K562 (cell line): ENCODE measurements around the gene GPR15. TPM values are rescaled to one million over a fixed set of nuclear protein-coding genes. Genes with fewer than 3 reads are reported as not detected.
A peak's percentile ranks its signal among the peaks of the same experiment; 100 is the strongest.

Experiments
- ARID2 ChIP-seq: fragments of 450-650 bp; IDR thresholded peaks from 2 replicates; pipeline ENCODE4 v1.6.1; 2017; ENCODE audit warnings: antibody characterized with exemption, mild to moderate bottlenecking
- FOXP4 ChIP-seq: sonication (generic); formaldehyde crosslinking; IDR thresholded peaks from 2 replicates; pipeline ENCODE4 v1.8.0; 2022; ENCODE audit warnings: mild to moderate bottlenecking, missing genetic modification reagents, borderline replicate concordance
- KLF10 ChIP-seq: fragments of 250-450 bp; sonication (Bioruptor Pico); IDR thresholded peaks from 2 replicates; pipeline ENCODE4 v1.6.1; 2021; ENCODE audit warnings: matching md5 sums
- MCM5 ChIP-seq: fragments of 450-650 bp; IDR thresholded peaks from 2 replicates; pipeline ENCODE4 v1.6.1; 2016; ENCODE audit warnings: low read depth
- MXI1 ChIP-seq: IDR thresholded peaks from 2 replicates; pipeline ENCODE4 v1.6.1; 2011; ENCODE audit warnings: low read depth, mild to moderate bottlenecking, improper control_type of control experiment, low read length
- polyA plus RNA-seq, 8 experiments: library from polyadenylated mRNA; depleted of rRNA in 4 of 8; stranded (reverse) in 5 of 8; unstranded in 3 of 8; fragments of >200 nt; fragmentation: Nextera tagmentation in 2 of 8; fragmentation: Illumina TruSeq in 1 of 8; extraction: Ambion mirVana in 2 of 8; extraction: Trizol in 1 of 8; gene quantifications; 2 replicates each; pipeline versions ENCODE4 v1.2.1 to v1.2.3, GENCODE V29; 2011 to 2014; ENCODE audit warnings: inconsistent platforms in 1 of 8, missing spikeins in 1 of 8
- total RNA-seq, 7 experiments: library from RNA; depleted of rRNA in 6 of 7; stranded (reverse); fragments of >200 nt in 6 of 7; fragmentation: Illumina TruSeq in 2 of 7; extraction: Trizol in 2 of 7; gene quantifications; 2 replicates each; pipeline versions ENCODE4 v1.2.1 to v1.2.3, GENCODE V29; 2011 to 2021; ENCODE audit warnings: low replicate concordance in 1 of 7
- TF ChIP-seq, protein P1 (sequence below): sonication (generic); formaldehyde crosslinking; IDR thresholded peaks from 2 replicates; pipeline ENCODE4 v1.8.0; 2022; ENCODE audit warnings: mild to moderate bottlenecking, missing genetic modification reagents
- TF ChIP-seq, protein P2 (sequence below): fragments of 250-450 bp; sonication (Bioruptor Pico); IDR thresholded peaks from 2 replicates; pipeline ENCODE4 v1.5.0; 2020; ENCODE audit warnings: mild to moderate bottlenecking, borderline replicate concordance
- TF ChIP-seq, protein P3 (sequence below): IDR thresholded peaks from 2 replicates; pipeline ENCODE4 v1.6.1; 2011; ENCODE audit not compliant: insufficient read length; ENCODE audit errors: extremely low read depth
- TF ChIP-seq, protein P4 (sequence below), 2 experiments: fragments of 150-350 bp in 1 of 2; IDR thresholded peaks; 2 replicates each; pipeline ENCODE4 v1.6.1; 2012 to 2016; ENCODE audit warnings: low read depth in 2 of 2, low read length in 2 of 2, mild to moderate bottlenecking in 1 of 2, moderate library complexity in 1 of 2
- TF ChIP-seq, protein P5 (sequence below): fragments of 200-400 bp; formaldehyde crosslinking; IDR thresholded peaks from 2 replicates; pipeline ENCODE4 v1.6.1; 2017; ENCODE audit warnings: mild to moderate bottlenecking, low read depth, low read length, moderate library complexity

GPR15 gene
- total and polyA plus RNA-seq, 9 of the 15 experiments (the other 6 are each of a cell fraction or from before 2014, with no cell fraction given): 0.13 TPM; not detected in 8

DNA sequence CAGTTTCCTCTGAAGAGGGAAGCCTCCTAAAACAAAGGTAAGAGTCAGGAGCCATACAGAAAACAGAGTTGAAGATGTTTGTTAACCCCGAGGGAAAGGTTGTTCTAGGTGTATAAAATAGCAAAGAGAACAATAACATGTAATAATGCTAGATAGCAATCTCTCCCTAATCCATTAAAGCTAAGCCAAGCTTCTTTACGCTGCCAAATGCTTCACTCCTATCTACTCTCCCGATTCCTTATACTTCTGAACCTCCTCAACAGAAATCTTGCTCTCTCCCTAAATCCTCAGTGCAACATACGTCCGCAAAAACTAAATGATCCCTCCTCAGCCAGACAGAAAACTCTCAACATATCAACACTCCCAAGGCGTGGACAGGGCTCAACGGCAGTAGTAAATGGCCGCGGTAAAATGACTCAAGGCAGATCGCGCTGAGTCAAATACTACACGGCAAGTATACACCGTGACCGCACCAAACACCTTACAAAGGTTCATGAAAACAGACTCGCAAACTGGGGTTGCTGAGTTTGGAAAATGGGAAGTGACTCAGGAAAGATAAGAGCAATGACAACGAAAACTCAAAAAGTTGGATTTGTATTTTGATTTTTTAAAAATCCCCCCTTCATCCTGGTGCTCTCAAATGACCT, 9.8 kb upstream of the GPR15 start (continued):
- no peak for TF ChIP-seq ARID2
- TF ChIP-seq, protein P1, sequence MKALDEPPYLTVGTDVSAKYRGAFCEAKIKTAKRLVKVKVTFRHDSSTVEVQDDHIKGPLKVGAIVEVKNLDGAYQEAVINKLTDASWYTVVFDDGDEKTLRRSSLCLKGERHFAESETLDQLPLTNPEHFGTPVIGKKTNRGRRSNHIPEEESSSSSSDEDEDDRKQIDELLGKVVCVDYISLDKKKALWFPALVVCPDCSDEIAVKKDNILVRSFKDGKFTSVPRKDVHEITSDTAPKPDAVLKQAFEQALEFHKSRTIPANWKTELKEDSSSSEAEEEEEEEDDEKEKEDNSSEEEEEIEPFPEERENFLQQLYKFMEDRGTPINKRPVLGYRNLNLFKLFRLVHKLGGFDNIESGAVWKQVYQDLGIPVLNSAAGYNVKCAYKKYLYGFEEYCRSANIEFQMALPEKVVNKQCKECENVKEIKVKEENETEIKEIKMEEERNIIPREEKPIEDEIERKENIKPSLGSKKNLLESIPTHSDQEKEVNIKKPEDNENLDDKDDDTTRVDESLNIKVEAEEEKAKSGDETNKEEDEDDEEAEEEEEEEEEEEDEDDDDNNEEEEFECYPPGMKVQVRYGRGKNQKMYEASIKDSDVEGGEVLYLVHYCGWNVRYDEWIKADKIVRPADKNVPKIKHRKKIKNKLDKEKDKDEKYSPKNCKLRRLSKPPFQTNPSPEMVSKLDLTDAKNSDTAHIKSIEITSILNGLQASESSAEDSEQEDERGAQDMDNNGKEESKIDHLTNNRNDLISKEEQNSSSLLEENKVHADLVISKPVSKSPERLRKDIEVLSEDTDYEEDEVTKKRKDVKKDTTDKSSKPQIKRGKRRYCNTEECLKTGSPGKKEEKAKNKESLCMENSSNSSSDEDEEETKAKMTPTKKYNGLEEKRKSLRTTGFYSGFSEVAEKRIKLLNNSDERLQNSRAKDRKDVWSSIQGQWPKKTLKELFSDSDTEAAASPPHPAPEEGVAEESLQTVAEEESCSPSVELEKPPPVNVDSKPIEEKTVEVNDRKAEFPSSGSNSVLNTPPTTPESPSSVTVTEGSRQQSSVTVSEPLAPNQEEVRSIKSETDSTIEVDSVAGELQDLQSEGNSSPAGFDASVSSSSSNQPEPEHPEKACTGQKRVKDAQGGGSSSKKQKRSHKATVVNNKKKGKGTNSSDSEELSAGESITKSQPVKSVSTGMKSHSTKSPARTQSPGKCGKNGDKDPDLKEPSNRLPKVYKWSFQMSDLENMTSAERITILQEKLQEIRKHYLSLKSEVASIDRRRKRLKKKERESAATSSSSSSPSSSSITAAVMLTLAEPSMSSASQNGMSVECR: peak; percentile 70; the same call in 1 of the 2 replicates
- TF ChIP-seq, protein P2, sequence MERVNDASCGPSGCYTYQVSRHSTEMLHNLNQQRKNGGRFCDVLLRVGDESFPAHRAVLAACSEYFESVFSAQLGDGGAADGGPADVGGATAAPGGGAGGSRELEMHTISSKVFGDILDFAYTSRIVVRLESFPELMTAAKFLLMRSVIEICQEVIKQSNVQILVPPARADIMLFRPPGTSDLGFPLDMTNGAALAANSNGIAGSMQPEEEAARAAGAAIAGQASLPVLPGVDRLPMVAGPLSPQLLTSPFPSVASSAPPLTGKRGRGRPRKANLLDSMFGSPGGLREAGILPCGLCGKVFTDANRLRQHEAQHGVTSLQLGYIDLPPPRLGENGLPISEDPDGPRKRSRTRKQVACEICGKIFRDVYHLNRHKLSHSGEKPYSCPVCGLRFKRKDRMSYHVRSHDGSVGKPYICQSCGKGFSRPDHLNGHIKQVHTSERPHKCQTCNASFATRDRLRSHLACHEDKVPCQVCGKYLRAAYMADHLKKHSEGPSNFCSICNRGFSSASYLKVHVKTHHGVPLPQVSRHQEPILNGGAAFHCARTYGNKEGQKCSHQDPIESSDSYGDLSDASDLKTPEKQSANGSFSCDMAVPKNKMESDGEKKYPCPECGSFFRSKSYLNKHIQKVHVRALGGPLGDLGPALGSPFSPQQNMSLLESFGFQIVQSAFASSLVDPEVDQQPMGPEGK (CRISPR knock-in tag): no peak
- TF ChIP-seq MCM5: no peak
- no peak for TF ChIP-seq KLF10 (CRISPR knock-in tag)
- TF ChIP-seq, protein P3, sequence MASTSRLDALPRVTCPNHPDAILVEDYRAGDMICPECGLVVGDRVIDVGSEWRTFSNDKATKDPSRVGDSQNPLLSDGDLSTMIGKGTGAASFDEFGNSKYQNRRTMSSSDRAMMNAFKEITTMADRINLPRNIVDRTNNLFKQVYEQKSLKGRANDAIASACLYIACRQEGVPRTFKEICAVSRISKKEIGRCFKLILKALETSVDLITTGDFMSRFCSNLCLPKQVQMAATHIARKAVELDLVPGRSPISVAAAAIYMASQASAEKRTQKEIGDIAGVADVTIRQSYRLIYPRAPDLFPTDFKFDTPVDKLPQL: no peak
- TF ChIP-seq, protein P4, sequence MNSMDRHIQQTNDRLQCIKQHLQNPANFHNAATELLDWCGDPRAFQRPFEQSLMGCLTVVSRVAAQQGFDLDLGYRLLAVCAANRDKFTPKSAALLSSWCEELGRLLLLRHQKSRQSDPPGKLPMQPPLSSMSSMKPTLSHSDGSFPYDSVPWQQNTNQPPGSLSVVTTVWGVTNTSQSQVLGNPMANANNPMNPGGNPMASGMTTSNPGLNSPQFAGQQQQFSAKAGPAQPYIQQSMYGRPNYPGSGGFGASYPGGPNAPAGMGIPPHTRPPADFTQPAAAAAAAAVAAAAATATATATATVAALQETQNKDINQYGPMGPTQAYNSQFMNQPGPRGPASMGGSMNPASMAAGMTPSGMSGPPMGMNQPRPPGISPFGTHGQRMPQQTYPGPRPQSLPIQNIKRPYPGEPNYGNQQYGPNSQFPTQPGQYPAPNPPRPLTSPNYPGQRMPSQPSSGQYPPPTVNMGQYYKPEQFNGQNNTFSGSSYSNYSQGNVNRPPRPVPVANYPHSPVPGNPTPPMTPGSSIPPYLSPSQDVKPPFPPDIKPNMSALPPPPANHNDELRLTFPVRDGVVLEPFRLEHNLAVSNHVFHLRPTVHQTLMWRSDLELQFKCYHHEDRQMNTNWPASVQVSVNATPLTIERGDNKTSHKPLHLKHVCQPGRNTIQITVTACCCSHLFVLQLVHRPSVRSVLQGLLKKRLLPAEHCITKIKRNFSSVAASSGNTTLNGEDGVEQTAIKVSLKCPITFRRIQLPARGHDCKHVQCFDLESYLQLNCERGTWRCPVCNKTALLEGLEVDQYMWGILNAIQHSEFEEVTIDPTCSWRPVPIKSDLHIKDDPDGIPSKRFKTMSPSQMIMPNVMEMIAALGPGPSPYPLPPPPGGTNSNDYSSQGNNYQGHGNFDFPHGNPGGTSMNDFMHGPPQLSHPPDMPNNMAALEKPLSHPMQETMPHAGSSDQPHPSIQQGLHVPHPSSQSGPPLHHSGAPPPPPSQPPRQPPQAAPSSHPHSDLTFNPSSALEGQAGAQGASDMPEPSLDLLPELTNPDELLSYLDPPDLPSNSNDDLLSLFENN (IDR thresholded peaks at IDR 0.05; ENCODE audit: low read depth in 2 of 2, low read length in 2 of 2): no peak
- TF ChIP-seq FOXP4 (CRISPR knock-in tag): no peak
- TF ChIP-seq MXI1: no peak
- TF ChIP-seq, protein P5, sequence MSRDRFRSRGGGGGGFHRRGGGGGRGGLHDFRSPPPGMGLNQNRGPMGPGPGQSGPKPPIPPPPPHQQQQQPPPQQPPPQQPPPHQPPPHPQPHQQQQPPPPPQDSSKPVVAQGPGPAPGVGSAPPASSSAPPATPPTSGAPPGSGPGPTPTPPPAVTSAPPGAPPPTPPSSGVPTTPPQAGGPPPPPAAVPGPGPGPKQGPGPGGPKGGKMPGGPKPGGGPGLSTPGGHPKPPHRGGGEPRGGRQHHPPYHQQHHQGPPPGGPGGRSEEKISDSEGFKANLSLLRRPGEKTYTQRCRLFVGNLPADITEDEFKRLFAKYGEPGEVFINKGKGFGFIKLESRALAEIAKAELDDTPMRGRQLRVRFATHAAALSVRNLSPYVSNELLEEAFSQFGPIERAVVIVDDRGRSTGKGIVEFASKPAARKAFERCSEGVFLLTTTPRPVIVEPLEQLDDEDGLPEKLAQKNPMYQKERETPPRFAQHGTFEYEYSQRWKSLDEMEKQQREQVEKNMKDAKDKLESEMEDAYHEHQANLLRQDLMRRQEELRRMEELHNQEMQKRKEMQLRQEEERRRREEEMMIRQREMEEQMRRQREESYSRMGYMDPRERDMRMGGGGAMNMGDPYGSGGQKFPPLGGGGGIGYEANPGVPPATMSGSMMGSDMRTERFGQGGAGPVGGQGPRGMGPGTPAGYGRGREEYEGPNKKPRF: no peak
